HG03442 (cell line): Measurements from ENCODE around the gene PAEP.

Source experiments
- ATAC-seq: cut with Tn5 transposase; IDR thresholded peaks from one replicate; pipeline ENCODE4 v1.9.1; 2021; ENCODE audit warnings: mild to moderate bottlenecking, moderate library complexity; ENCODE audit not compliant: unreplicated experiment

PAEP gene

GRCh38 chr9:135574943-135575342, 13.4 kb downstream of the PAEP start:
- no peak for ATAC-seq

GRCh38 chr9:135575995-135576631, 14.6 kb downstream of the PAEP start:
- ATAC-seq = no peak

- no peak for ATAC-seq
Observed at GRCh38 chr9:135577256-135577655, 15.7 kb downstream of the PAEP start.

GRCh38 chr9:135579356-135579755, 17.8 kb downstream of the PAEP start:
- ATAC-seq = no peak

GRCh38 chr9:135579889-135580660, 18.5 kb downstream of the PAEP start:
- no peak for ATAC-seq

DNA sequence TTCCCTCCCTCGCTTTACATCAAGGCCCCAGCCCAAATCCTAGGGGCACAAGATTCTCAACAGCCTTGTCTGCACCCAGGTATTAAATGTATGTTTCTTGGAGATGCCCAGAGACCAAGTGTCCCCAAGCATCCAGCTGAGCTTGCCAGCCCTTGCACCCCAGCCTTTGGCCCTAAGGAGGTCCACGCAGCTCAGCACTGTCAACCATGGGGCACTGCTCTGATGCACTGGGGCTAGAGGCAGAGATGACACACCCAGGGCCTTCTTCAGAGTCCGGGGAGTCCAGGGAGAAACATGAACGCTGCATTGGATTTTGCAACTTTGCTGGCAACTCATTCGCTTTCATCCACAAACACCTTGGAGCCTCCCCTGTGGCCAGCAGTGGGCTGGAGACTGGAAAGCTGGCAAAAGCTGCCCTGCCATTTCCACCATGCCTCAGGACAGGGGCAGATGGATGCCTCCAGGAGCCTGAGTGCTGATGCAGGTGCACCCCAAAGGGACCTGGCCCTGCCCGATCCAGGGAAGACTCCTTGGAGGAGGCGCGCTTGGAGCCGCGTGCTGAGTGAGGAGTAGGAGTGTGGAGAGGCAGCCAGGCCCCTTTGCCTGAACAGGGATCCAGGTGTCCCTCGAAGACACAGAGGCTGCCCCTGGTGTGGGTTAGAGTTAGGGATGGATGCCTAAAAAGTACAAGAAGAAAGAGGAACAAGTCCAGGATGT, 19.3 kb downstream of the PAEP start:
- ATAC-seq = no peak

GRCh38 chr9:135581636-135582426, 20.3 kb downstream of the PAEP start:
- ATAC-seq = no peak

GRCh38 chr9:135582541-135582940, 21.0 kb downstream of the PAEP start:
- ATAC-seq = no peak

DNA sequence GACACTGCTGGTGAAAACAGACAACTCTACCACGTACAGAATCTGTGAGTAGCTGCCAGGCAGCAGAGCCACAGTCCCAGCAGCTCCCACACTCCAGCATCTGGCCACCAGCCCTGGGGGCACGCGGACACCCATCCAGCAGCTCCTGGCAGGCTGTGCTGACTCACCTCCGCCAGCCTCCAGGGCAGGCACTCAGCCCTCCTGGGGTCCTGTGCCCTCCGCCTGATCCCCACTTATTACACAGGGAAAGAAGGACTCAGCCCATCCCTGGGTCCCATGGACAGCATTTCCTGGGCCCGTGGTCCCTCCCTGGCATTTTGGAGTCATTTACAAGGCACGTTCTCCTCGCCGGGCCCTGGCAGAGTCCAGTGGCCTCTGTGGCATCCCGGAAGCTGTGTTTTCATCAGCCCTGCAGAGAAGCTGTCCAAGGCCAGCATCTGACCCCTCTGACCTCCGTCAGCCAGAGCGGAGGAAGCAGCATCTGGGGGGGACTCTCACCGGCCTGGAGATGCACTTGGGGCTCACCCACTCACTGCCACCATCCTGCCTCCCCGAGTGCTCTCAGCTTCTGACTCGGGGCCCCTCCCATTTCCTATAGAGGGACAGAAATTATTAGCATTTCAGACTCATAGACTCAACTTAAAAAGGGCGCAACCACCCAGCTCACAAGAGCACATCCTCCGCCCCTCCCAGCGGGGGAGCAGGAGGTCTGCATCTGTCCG, 21.6 kb downstream of the PAEP start:
- ATAC-seq = no peak

- no peak for ATAC-seq
Observed at GRCh38 chr9:135583688-135584011, 22.1 kb downstream of the PAEP start.

- ATAC-seq = no peak
Observed at GRCh38 chr9:135584371-135584770, 22.8 kb downstream of the PAEP start.

DNA sequence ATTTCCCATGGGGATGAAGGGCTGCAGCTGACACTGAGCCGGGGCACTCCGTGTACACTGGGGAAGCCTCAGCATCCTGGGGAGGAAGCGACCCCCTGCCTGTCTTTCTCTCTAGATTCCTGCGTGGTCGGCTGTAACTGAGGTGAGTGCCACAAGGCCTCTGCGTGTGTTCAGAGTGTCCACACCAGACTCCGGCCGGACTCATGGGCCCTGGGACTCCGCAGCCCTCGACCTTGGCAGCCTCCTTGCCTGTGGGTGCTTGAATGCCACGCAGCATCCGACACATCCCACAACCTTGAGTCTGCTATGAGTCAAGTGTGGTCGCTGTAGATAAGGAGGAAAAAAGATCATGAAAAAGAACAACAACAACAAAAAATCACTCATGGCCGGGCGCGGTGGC, 23.4 kb downstream of the PAEP start:
- ATAC-seq = no peak

GRCh38 chr9:135586601-135587109, 25.1 kb downstream of the PAEP start:
- ATAC-seq = no peak

- ATAC-seq = no peak
Observed at GRCh38 chr9:135587658-135588057, 26.1 kb downstream of the PAEP start.

- no peak for ATAC-seq
Observed at GRCh38 chr9:135588371-135588770, 26.8 kb downstream of the PAEP start.

- ATAC-seq = no peak
Observed at GRCh38 chr9:135588886-135589595, 27.5 kb downstream of the PAEP start.

DNA sequence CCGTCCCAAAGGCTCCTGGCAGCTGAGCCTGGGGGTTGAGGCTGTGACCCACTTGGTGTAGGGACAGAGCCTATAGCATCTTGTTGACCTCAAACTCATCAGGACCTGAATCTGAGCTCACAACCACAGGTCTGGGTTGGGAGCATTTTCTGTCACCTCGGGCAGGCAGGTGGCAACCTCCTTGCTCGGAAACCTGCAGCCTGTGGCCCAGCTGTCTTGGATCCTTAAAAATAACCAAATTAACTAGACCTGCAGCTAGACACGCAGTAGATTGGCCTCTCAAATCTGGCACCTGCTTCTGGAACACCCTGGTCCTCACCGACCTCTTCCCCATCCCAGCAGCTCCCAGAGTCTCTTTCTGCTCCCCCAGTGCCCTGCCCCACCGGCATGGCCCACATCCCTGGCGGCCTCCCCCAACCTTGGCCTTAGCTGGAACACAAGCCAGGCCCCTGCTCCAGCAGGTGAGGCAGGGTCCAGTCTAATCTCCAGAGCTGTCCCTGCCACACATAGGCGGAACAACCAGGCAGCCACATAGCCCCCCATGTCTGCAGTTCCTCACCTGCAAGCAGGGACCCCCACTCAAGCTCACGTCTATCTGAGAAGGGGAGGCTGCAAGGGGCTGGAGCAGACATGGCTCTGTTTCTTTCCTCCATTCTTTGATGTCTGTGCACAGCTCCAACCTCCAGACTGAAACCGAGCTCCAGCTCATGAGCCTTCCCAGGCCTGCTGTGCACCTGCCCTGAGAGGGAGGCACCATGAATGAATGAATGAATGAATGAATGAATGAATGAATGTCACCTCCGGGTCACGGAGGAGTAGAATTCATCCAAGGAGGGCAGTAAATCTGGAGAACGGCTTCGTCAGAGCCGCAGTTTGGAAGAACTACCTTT, 28.3 kb downstream of the PAEP start:
- ATAC-seq = no peak

DNA sequence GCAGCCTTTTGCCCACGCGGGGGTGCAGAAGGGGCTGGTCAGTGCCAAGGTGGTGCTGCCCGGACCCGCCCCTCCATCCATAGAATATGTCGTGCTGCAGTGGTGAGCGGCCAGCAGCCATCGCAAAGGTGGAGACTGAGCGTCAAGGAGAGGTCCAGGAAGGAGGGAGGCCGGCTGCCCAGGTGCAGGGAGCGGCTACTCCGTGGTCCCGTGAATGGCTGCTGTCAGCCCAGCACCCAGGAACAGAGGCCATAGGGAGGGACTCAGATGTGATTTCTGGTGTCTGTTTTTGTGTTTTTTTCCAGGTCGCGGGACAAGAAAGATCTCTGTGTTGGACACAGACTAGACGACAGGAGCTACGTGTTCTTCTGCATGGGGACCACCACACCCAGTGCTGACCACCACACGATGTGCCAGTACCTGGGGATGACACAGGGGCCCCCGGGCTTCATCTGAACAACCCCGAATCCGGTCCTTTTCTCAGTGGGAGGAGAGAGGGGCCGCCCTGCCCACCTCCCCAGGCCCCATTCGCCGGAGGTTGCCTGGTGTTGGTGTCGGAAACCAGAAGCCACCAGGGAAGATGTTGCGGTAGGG, 29.0 kb downstream of the PAEP start:
- ATAC-seq = no peak
